HepG2 (cell line): ENCODE results near the gene KHK. TPM values are rescaled to one million over a fixed set of nuclear protein-coding genes. Genes with fewer than 3 reads are reported as not detected.

Source experiments
- ARNT ChIP-seq: fragments of 450-650 bp; IDR thresholded peaks from 2 replicates; pipeline ENCODE4 v1.6.1; 2017
- EEA1 ChIP-seq: sonication (generic); formaldehyde crosslinking; IDR thresholded peaks from 2 replicates; pipeline ENCODE4 v1.5.1; 2020; ENCODE audit warnings: mild to moderate bottlenecking, missing genetic modification reagents, borderline replicate concordance
- ETV5 ChIP-seq: IDR thresholded peaks from 2 replicates; pipeline ENCODE4 v1.6.1; 2018; ENCODE audit warnings: missing biosample characterization, missing genetic modification reagents, inconsistent platforms, borderline replicate concordance
- IKZF1 ChIP-seq: fragments of 450-650 bp; IDR thresholded peaks from 2 replicates; pipeline ENCODE4 v1.7.1; 2016
- MAF1 ChIP-seq: sonication (generic); formaldehyde crosslinking; IDR thresholded peaks from 2 replicates; pipeline ENCODE4 v1.5.0; 2020; ENCODE audit warnings: missing genetic modification reagents, borderline replicate concordance
- MYNN ChIP-seq: sonication (generic); formaldehyde crosslinking; IDR thresholded peaks from 2 replicates; pipeline ENCODE4 v1.4.0; 2020; ENCODE audit warnings: mild to moderate bottlenecking, low read depth, missing genetic modification reagents
- NKX3-1 ChIP-seq: sonication (generic); formaldehyde crosslinking; IDR thresholded peaks from 2 replicates; pipeline ENCODE4 v1.5.0; 2020; ENCODE audit warnings: missing genetic modification reagents
- NR2F1 ChIP-seq, 2 experiments: fragments of 450-650 bp in 1 of 2; formaldehyde crosslinking in 1 of 2; IDR thresholded peaks; 2 replicates each; pipeline versions ENCODE4 v1.5.0 to v1.6.1; 2016 to 2020; ENCODE audit warnings: mild to moderate bottlenecking in 1 of 2, missing compliant biosample characterization in 1 of 2, missing genetic modification reagents in 1 of 2, moderate library complexity in 1 of 2
- SAFB2 ChIP-seq: sonication (generic); formaldehyde crosslinking; IDR thresholded peaks from 2 replicates; pipeline ENCODE4 v1.5.1; 2020; ENCODE audit warnings: missing genetic modification reagents, low read depth, mild to moderate bottlenecking, borderline replicate concordance
- ZNF792 ChIP-seq: IDR thresholded peaks from 2 replicates; pipeline ENCODE4 v1.6.1; 2016
- polyA plus RNA-seq, 8 experiments: library from polyadenylated mRNA; depleted of rRNA in 3 of 8; stranded (reverse) in 7 of 8; unstranded in 1 of 8; fragments of >200 nt; fragmentation: Illumina TruSeq in 4 of 8; extraction: Trizol in 4 of 8; gene quantifications; 2 replicates each; pipeline versions ENCODE4 v1.2.1 to v1.2.3, GENCODE V29; 2011 to 2016; ENCODE audit warnings: low read depth in 4 of 8, missing spikeins in 1 of 8, mixed read lengths in 1 of 8; ENCODE audit not compliant: insufficient read depth in 1 of 8
- total RNA-seq, 5 experiments: library from RNA; depleted of rRNA; stranded (reverse); fragments of >200 nt; fragmentation: Illumina TruSeq; extraction: Trizol; gene quantifications; 2 replicates each; pipeline ENCODE4 v1.2.3, GENCODE V29; 2016; ENCODE audit warnings: low read depth in 1 of 5
- TF ChIP-seq, protein P1 (sequence below): sonication (generic); formaldehyde crosslinking; IDR thresholded peaks from 2 replicates; pipeline ENCODE4 v1.8.0; 2023; ENCODE audit warnings: mild to moderate bottlenecking, missing genetic modification reagents
- TF ChIP-seq, protein P2 (sequence below): sonication (generic); formaldehyde crosslinking; IDR thresholded peaks from 2 replicates; pipeline ENCODE4 v1.8.0; 2022; ENCODE audit warnings: missing genetic modification reagents, mild to moderate bottlenecking, borderline replicate concordance

Gene KHK
- total and polyA plus RNA-seq, 2 of the 13 experiments (the other 11 are each of a cell fraction or from before 2014, with no cell fraction given) = 40.9 to 99.2 TPM

DNA sequence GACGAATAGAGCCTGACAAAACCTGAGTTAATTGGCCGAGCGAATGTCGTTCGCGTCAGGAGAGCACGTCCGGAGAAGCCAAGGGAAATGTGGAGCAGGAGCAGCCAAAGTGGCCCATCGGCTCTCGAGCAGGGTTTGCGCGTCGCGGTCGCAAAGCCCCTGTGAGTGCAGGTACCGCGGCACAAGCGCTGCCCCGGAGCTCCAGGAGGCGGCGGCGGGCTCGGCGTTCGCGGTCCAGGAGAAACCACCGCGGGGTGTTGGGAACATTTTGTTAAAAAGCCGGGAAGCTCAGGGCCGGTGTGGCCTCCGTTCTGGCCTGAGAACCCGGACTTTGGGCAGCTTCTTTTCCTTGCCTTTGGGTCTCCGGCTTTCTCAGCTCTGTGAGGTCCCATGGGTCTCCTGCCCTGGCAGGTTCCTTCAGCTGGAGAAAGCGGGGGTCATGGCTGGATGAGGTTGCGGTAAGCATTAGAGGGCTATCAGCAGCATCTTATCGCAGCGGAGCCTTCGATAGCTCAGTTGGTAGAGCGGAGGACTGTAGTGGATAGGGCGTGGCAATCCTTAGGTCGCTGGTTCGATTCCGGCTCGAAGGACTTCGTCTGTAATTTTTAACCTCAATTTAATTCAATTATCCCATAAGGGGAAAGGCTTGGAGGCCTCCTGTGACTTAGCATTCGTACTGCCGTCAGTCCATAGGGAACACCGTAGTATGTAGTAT lies 36.1 kb upstream of the KHK start (continued):
- no peak; the same call in 1 of the 2 replicates for TF ChIP-seq MYNN (CRISPR knock-in tag)
- peak; percentile 92 for TF ChIP-seq ZNF792 (CRISPR knock-in tag)
- TF ChIP-seq EEA1 (CRISPR knock-in tag) = peak; percentile 74; the same call in 1 of the 2 replicates
- TF ChIP-seq, protein P1, sequence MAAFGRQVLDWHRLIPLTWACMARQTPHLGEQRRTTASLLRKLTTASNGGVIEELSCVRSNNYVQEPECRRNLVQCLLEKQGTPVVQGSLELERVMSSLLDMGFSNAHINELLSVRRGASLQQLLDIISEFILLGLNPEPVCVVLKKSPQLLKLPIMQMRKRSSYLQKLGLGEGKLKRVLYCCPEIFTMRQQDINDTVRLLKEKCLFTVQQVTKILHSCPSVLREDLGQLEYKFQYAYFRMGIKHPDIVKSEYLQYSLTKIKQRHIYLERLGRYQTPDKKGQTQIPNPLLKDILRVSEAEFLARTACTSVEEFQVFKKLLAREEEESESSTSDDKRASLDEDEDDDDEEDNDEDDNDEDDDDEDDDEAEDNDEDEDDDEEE = peak; percentile 16; the same call in 1 of the 2 replicates
- TF ChIP-seq ARNT = no peak
- peak; percentile 37; the same call in 1 of the 2 replicates for TF ChIP-seq ETV5 (CRISPR knock-in tag)
- peak in 1 of 2 experiments; percentile 69; a peak in 2 of 4 replicates for TF ChIP-seq NR2F1 (CRISPR knock-in tag; IDR thresholded peaks at IDR 0.05)
- TF ChIP-seq SAFB2 (CRISPR knock-in tag) = no peak
- no peak for TF ChIP-seq IKZF1
- no peak for TF ChIP-seq NKX3-1 (CRISPR knock-in tag)
- peak; percentile 98 for TF ChIP-seq MAF1 (CRISPR knock-in tag)
- TF ChIP-seq, protein P2, sequence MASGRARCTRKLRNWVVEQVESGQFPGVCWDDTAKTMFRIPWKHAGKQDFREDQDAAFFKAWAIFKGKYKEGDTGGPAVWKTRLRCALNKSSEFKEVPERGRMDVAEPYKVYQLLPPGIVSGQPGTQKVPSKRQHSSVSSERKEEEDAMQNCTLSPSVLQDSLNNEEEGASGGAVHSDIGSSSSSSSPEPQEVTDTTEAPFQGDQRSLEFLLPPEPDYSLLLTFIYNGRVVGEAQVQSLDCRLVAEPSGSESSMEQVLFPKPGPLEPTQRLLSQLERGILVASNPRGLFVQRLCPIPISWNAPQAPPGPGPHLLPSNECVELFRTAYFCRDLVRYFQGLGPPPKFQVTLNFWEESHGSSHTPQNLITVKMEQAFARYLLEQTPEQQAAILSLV (CRISPR knock-in tag) = peak; percentile 78; the same call in 1 of the 2 replicates
